ENCODE data around the gene MT1M.
A peak's percentile ranks its signal among the peaks of the same experiment; 100 is the strongest.

MT1M gene

DNA sequence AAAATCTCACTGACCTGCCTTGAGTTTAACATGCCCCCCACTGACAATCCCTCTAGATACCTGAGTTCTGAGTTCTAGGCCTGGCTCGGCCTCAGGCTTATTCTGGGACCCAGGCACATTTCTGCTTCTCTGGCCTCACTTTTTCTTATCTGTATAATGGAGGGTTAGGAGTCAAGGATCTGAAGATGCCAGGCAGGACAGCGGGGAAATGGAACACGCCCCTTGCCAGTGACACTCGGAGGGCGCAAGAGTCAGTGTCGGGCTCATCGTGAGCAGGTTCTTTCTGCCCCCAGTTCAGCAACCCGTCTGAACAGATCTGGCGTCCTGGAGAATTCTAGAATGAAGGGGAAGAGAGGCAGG is 43.7 kb upstream of the MT1M start:
- Histone ChIP-seq H3K4ac (ENCODE audit: low read depth in 1 of 2, low read length in 2 of 2) (no peak overlapping the region), H3K18ac (ENCODE audit: low read depth in 1 of 2, low read length in 2 of 2) (no peak overlapping the region), H4K91ac (ENCODE audit: low read length) (no peak overlapping the region), H2AK5ac (ENCODE audit: low read length, severe bottlenecking) (no peak overlapping the region), H3K9ac (ENCODE audit: low read length) (no peak overlapping the region), H2BK120ac (ENCODE audit: low read depth, low read length) (no peak overlapping the region), H3K27ac (ENCODE audit: low read length, poor library complexity, severe bottlenecking) (no peak overlapping the region), H3K4me1 (ENCODE audit: control insufficient read depth, insufficient read depth, low read depth, low read length) (peaks cover 10% of the 10 kb centered on the region), H3K23ac (ENCODE audit: low read length in 2 of 2) (no peak overlapping the region), H2BK12ac (ENCODE audit: low read length in 2 of 2) (no peak overlapping the region), H3K27me3 (ENCODE audit: control insufficient read depth in 1 of 2, insufficient read depth in 1 of 2, low read length in 2 of 2) (peaks cover 71 to 75% of the 10 kb centered on the region in 2 experiments), H2BK15ac (ENCODE audit: low read depth, poor library complexity, severe bottlenecking) (no peak overlapping the region), H2AFZ (ENCODE audit: low read depth, low read length) (no peak overlapping the region), H2BK5ac (ENCODE audit: low read depth, low read length, poor library complexity, severe bottlenecking) (no peak overlapping the region), H3K36me3 (ENCODE audit: control insufficient read depth in 1 of 2, insufficient read depth in 2 of 2, low read depth in 1 of 2, low read length in 2 of 2) (no peaks in the 10 kb centered on the region), H3K4me2 (ENCODE audit: low read length, poor library complexity, severe bottlenecking) (peak overlapping the region; percentile 63), H4K8ac (ENCODE audit: low read length) (no peak overlapping the region), H3K4me3 (ENCODE audit: insufficient read depth in 1 of 2, low read depth in 1 of 2, low read length in 2 of 2) (peak overlapping the region in 1 of 2 experiments; percentile 70), H3K14ac (ENCODE audit: low read length in 2 of 2) (no peak overlapping the region), H3K79me1 (replicated peaks; ENCODE audit: low read length, poor library complexity, severe bottlenecking) (no peaks in the 10 kb centered on the region), H3K9me3 (ENCODE audit: control insufficient read depth, low read length) (no peaks in the 10 kb centered on the region)
- DNase-seq = no peak
- 67% methylated on average over 9 of the region's 9 CpGs for WGBS

DNA sequence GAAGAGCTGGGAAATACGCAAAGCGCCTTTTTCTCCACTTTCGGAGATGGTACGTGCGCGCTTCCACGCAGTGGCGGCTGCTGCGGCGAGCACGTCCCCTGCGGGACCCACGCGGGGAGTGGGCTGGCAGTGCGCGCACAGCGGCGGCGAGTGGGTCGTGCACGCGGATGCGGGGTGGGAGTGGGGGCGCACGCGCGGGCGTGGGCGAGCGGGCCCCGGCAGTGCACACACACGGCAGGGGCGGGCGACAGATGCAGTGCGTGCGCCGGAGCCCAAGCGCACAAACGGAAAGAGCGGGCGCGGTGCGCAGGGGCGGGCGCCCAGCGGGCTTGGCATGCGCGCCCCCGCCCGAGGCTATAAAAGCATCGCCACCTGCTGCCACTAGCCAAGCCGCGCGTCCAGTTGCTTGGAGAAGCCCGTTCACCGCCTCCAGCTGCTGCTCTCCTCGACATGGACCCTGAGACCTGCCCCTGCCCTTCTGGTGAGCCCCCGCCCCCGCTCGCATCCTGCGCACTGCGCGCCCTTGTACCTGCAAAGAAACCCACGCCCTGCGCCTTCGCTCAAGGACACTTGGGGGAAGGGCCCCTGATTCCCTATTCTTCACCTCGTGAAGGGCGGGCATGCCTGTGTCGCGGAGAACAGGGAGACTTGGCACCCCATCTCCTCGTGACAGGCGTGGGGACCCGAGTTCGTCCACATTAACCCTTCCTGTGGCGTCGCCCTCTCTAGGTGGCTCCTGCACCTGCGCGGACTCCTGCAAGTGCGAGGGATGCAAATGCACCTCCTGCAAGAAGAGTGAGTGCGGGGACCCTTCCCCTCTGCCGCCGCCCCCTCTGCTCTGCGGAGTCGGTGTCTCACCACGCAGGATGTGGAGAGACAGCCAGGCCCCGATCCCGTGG is 43.1 kb upstream of the MT1M start, which contains the start of gene MT3:
Gene MT3, plus strand, starts transcription at position 388 of the 899 bp plus-strand sequence. Its CDS starts 63 bp downstream, at position 451.
- Histone ChIP-seq H2BK120ac (ENCODE audit: low read depth, low read length) (no peak within 1 kb of the TSS), H2BK12ac (ENCODE audit: low read length in 2 of 2) (no peak within 1 kb of the TSS), H3K4ac (ENCODE audit: low read depth in 1 of 2, low read length in 2 of 2) (no peak within 1 kb of the TSS), H4K91ac (ENCODE audit: low read length) (no peak within 1 kb of the TSS), H3K9me3 (ENCODE audit: control insufficient read depth, low read length) (no peaks in the 10 kb centered on the region), H3K27ac (ENCODE audit: low read length, poor library complexity, severe bottlenecking) (no peak within 1 kb of the TSS), H3K9ac (ENCODE audit: low read length) (no peak within 1 kb of the TSS), H2AK5ac (ENCODE audit: low read length, severe bottlenecking) (no peak within 1 kb of the TSS), H3K14ac (ENCODE audit: low read length in 2 of 2) (no peak within 1 kb of the TSS), H3K79me1 (replicated peaks; ENCODE audit: low read length, poor library complexity, severe bottlenecking) (no peaks in the 10 kb centered on the region), H3K4me2 (ENCODE audit: low read length, poor library complexity, severe bottlenecking) (peak within 1 kb of the TSS; percentile 63), H2BK15ac (ENCODE audit: low read depth, poor library complexity, severe bottlenecking) (no peak within 1 kb of the TSS), H2BK5ac (ENCODE audit: low read depth, low read length, poor library complexity, severe bottlenecking) (no peak within 1 kb of the TSS), H2AFZ (ENCODE audit: low read depth, low read length) (no peak within 1 kb of the TSS), H3K23ac (ENCODE audit: low read length in 2 of 2) (no peak within 1 kb of the TSS), H3K4me3 (ENCODE audit: insufficient read depth in 1 of 2, low read depth in 1 of 2, low read length in 2 of 2) (peak within 1 kb of the TSS; percentile 47 to 70), H4K8ac (ENCODE audit: low read length) (no peak within 1 kb of the TSS), H3K4me1 (ENCODE audit: control insufficient read depth, insufficient read depth, low read depth, low read length) (peaks cover 10% of the 10 kb centered on the region), H3K36me3 (ENCODE audit: control insufficient read depth in 1 of 2, insufficient read depth in 2 of 2, low read depth in 1 of 2, low read length in 2 of 2) (no peaks in the 10 kb centered on the region), H3K27me3 (ENCODE audit: control insufficient read depth in 1 of 2, insufficient read depth in 1 of 2, low read length in 2 of 2) (peaks cover 66 to 75% of the 10 kb centered on the region in 2 experiments), H3K18ac (ENCODE audit: low read depth in 1 of 2, low read length in 2 of 2) (no peak within 1 kb of the TSS)
- no peak for DNase-seq
- WGBS = 11% methylated on average over 76 of the region's 87 CpGs

DNA sequence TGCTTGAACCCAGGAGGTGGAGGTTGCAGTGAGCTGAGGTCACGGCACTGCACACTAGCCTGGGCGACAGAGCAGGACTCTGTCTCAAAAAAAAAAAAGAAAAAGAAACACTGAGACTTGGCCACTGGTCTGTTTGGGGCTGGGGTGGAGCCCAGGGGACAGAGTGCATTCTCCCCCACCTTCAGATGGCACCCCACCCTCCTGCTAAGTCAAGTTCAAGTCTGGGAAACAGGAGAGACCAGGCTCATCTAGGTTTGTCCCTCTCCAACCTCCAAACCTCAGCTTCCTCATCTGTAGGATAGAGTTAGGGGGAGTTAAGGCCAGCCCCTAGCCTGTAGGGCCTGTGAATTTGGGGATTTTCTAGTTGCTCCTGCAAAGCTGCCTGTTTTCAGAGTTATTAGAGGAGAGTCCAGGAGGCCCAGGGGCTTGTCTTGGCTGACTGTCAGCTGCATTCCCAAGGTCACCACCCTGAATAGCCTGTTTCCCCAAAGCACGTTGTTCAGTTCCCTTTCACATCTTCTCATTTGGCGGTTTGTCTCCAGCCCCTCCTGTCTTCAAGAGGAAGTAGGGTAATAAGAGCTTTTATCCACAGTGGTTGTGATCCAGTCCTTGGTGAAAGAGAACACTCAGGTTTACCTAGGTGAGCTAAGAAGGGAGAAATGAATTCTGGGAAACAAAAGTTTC is 40.9 kb upstream of the MT1M start:
- Histone ChIP-seq H4K8ac (ENCODE audit: low read length) (no peak overlapping the region), H2AFZ (ENCODE audit: low read depth, low read length) (no peak overlapping the region), H2BK120ac (ENCODE audit: low read depth, low read length) (no peak overlapping the region), H3K9me3 (ENCODE audit: control insufficient read depth, low read length) (no peaks in the 10 kb centered on the region), H2BK5ac (ENCODE audit: low read depth, low read length, poor library complexity, severe bottlenecking) (no peak overlapping the region), H4K91ac (ENCODE audit: low read length) (no peak overlapping the region), H3K23ac (ENCODE audit: low read length in 2 of 2) (no peak overlapping the region), H3K9ac (ENCODE audit: low read length) (no peak overlapping the region), H3K27me3 (ENCODE audit: control insufficient read depth in 1 of 2, insufficient read depth in 1 of 2, low read length in 2 of 2) (peaks cover 47 to 58% of the 10 kb centered on the region in 2 experiments), H3K36me3 (ENCODE audit: control insufficient read depth in 1 of 2, insufficient read depth in 2 of 2, low read depth in 1 of 2, low read length in 2 of 2) (no peaks in the 10 kb centered on the region), H2BK15ac (ENCODE audit: low read depth, poor library complexity, severe bottlenecking) (no peak overlapping the region), H2AK5ac (ENCODE audit: low read length, severe bottlenecking) (no peak overlapping the region), H3K18ac (ENCODE audit: low read depth in 1 of 2, low read length in 2 of 2) (no peak overlapping the region), H3K4me2 (ENCODE audit: low read length, poor library complexity, severe bottlenecking) (no peak overlapping the region), H3K4me3 (ENCODE audit: insufficient read depth in 1 of 2, low read depth in 1 of 2, low read length in 2 of 2) (no peak overlapping the region), H3K27ac (ENCODE audit: low read length, poor library complexity, severe bottlenecking) (no peak overlapping the region), H3K14ac (ENCODE audit: low read length in 2 of 2) (no peak overlapping the region), H3K4ac (ENCODE audit: low read depth in 1 of 2, low read length in 2 of 2) (no peak overlapping the region), H3K4me1 (ENCODE audit: control insufficient read depth, insufficient read depth, low read depth, low read length) (peaks cover 10% of the 10 kb centered on the region), H2BK12ac (ENCODE audit: low read length in 2 of 2) (no peak overlapping the region), H3K79me1 (replicated peaks; ENCODE audit: low read length, poor library complexity, severe bottlenecking) (no peaks in the 10 kb centered on the region)
- WGBS = 83% methylated on average over 3 of the region's 4 CpGs
- no peak for DNase-seq

DNA sequence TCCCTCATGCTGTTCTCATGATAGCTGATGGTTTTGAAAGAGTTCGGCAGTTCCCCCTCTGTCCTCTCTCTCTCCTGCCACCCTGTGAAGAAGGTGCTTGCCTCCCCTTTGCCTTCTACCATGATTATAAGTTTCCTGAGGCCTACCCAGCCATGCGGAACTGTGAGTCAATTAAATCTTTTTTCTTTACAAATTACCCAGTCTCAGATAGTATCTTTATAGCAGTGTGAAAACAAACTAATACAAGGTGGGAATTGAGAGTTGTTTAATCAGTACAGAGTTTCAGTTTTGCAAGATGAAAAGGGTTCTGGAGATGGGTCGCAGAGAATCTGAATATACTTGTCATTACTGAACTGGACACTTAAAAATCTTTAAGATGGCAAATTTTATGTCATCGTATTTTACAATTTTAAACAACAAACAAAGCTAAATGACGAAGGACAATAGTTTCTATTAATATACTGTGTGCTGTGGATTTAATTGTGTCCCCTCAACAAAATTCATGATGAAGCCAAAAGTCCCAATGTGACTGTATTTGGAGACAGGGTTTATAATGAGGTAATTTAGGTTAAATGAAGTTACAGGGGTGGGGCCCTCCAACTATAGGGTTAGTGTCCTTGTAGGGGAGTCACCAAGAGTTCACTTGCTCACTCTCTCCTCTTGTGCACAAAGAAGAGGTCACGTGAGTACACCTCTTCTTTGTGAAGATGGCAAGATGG is 38.7 kb upstream of the MT1M start:
- 97% methylated on average over 3 of the region's 6 CpGs for WGBS
- H3K9ac ChIP-seq (ENCODE audit: low read length) = no peak overlapping the region
- no peak overlapping the region for H3K18ac ChIP-seq (ENCODE audit: low read depth in 1 of 2, low read length in 2 of 2)
- H4K8ac ChIP-seq (ENCODE audit: low read length) = no peak overlapping the region
- H2BK12ac ChIP-seq (ENCODE audit: low read length in 2 of 2) = no peak overlapping the region
- H4K91ac ChIP-seq (ENCODE audit: low read length) = no peak overlapping the region
- H3K4me2 ChIP-seq (ENCODE audit: low read length, poor library complexity, severe bottlenecking) = no peak overlapping the region
- H3K36me3 ChIP-seq (ENCODE audit: control insufficient read depth in 1 of 2, insufficient read depth in 2 of 2, low read depth in 1 of 2, low read length in 2 of 2) = no peaks in the 10 kb centered on the region
- H2AFZ ChIP-seq (ENCODE audit: low read depth, low read length) = no peak overlapping the region
- H3K4me3 ChIP-seq (ENCODE audit: insufficient read depth in 1 of 2, low read depth in 1 of 2, low read length in 2 of 2) = no peak overlapping the region
- no peak overlapping the region for H3K27ac ChIP-seq (ENCODE audit: low read length, poor library complexity, severe bottlenecking)
- H2BK5ac ChIP-seq (ENCODE audit: low read depth, low read length, poor library complexity, severe bottlenecking) = no peak overlapping the region
- DNase-seq = no peak
- H3K9me3 ChIP-seq (ENCODE audit: control insufficient read depth, low read length) = peaks cover 3% of the 10 kb centered on the region
- peaks cover 10% of the 10 kb centered on the region for H3K4me1 ChIP-seq (ENCODE audit: control insufficient read depth, insufficient read depth, low read depth, low read length)
- no peak overlapping the region for H2BK120ac ChIP-seq (ENCODE audit: low read depth, low read length)
- no peak overlapping the region for H2AK5ac ChIP-seq (ENCODE audit: low read length, severe bottlenecking)
- H3K27me3 ChIP-seq (ENCODE audit: control insufficient read depth in 1 of 2, insufficient read depth in 1 of 2, low read length in 2 of 2) = peaks cover 31 to 35% of the 10 kb centered on the region in 2 experiments
- no peak overlapping the region for H3K4ac ChIP-seq (ENCODE audit: low read depth in 1 of 2, low read length in 2 of 2)
- no peak overlapping the region for H2BK15ac ChIP-seq (ENCODE audit: low read depth, poor library complexity, severe bottlenecking)
- H3K23ac ChIP-seq (ENCODE audit: low read length in 2 of 2) = no peak overlapping the region
- H3K79me1 ChIP-seq (replicated peaks; ENCODE audit: low read length, poor library complexity, severe bottlenecking) = no peaks in the 10 kb centered on the region
- no peak overlapping the region for H3K14ac ChIP-seq (ENCODE audit: low read length in 2 of 2)

All from mesenchymal stem cell (in vitro differentiated cells and primary cell).